HCT116 (cell line): ENCODE results near the gene SGIP1. TPM values are rescaled to one million over a fixed set of nuclear protein-coding genes. Genes with fewer than 3 reads are reported as not detected.

Source experiments
- ATAC-seq: fragments of 200-7000 bp; cut with Tn5 transposase; 2 replicates; pipeline ENCODE4 v1.9.1; 2020; ENCODE audit warnings: mild to moderate bottlenecking, moderate library complexity
- BruUV-seq: library from RNA; stranded (reverse); fragments of 400-500 nt; replicated peaks from 2 replicates; lab custom pipeline; 2021; lab: Mats Ljungman, UMichigan
- CTCF ChIA-PET: fragments of 300-600 bp; sonication (Branson Sonifier 250); formaldehyde crosslinking; loops from one replicate; lab custom pipeline; 2021; ENCODE audit warnings: antibody characterized with exemption; lab: Charles Lee
- POLR2A ChIA-PET: fragments of 300-600, 350-600 bp; sonication (Branson Sonifier 250); formaldehyde crosslinking; loops from one replicate; lab custom pipeline; 2021; ENCODE audit warnings: antibody characterized with exemption; lab: Charles Lee
- RAD21 ChIA-PET, 2 experiments: fragments of 300-600 bp; sonication (Branson Sonifier 250); formaldehyde crosslinking; loops; one replicate each; lab custom pipeline; 2023; ENCODE audit warnings: low total read pairs in 2 of 2; ENCODE audit not compliant: uncharacterized antibody in 2 of 2, unreplicated experiment in 2 of 2, low non-redundant PET in 1 of 2; lab: Charles Lee
- DNase-seq: peaks from one replicate; pipeline ENCODE4 v3.0.0-alpha.2; 2010; ENCODE audit warnings: low read depth, low spot score
- H2AFZ ChIP-seq: fragments of 200-600 bp; shearing (Covaris generic), sonication (generic); 2 replicates; pipeline ENCODE4 v1.6.1; 2017; ENCODE audit warnings: low read depth, mixed run types, mixed read lengths, antibody characterized with exemption, low read length; ENCODE audit not compliant: poor library complexity, severe bottlenecking
- H3K27ac ChIP-seq: 2 replicates; pipeline ENCODE4 v1.5.1; 2012; ENCODE audit warnings: low read depth, low read length
- H3K27me3 ChIP-seq: fragments of 200-600 bp; sonication (generic); 2 replicates; pipeline ENCODE4 v1.6.1; 2016; ENCODE audit warnings: mixed run types, low read length, mixed read lengths; ENCODE audit not compliant: insufficient read depth
- H3K36me3 ChIP-seq, 2 experiments: fragments of 200-500 bp in 1 of 2; fragments of 200-600 bp in 1 of 2; sonication (Bioruptor generic) in 1 of 2; sonication (generic) in 1 of 2; 2 replicates each; pipeline versions ENCODE4 v1.5.1 to v1.6.1; 2014 to 2016; ENCODE audit warnings: low read length in 2 of 2, inconsistent platforms in 1 of 2, mixed read lengths in 1 of 2, mixed run types in 1 of 2; ENCODE audit not compliant: insufficient read depth in 2 of 2, control insufficient read depth in 1 of 2
- H3K4me1 ChIP-seq, 2 experiments: fragments of 200-600 bp in 1 of 2; sonication (generic) in 1 of 2; 2 replicates each; pipeline versions ENCODE4 v1.5.1 to v1.6.1; 2012 to 2017; ENCODE audit warnings: low read length in 2 of 2, inconsistent platforms in 1 of 2, mild to moderate bottlenecking in 1 of 2, mixed read lengths in 1 of 2, mixed run types in 1 of 2, moderate library complexity in 1 of 2; ENCODE audit not compliant: insufficient read depth in 2 of 2, control insufficient read depth in 1 of 2
- H3K4me2 ChIP-seq: fragments of 200-600 bp; sonication (generic); 2 replicates; pipeline ENCODE4 v1.6.1; 2017; ENCODE audit warnings: mixed run types, low read length, mixed read lengths
- H3K4me3 ChIP-seq, 2 experiments: fragments of 200-600 bp in 1 of 2; sonication (generic) in 1 of 2; replicated peaks in 1 of 2; 2 replicates each; pipeline ENCODE4 v1.5.1; 2011 to 2016; ENCODE audit warnings: low read length in 2 of 2, control low read depth in 1 of 2, low read depth in 1 of 2, mild to moderate bottlenecking in 1 of 2, mixed read lengths in 1 of 2, mixed run types in 1 of 2
- H3K79me2 ChIP-seq: fragments of 200-600 bp; sonication (generic); 2 replicates; pipeline ENCODE4 v1.6.1; 2017; ENCODE audit warnings: mild to moderate bottlenecking, mixed run types, low read length, moderate library complexity, mixed read lengths; ENCODE audit not compliant: insufficient read depth
- H3K9ac ChIP-seq: fragments of 200-600 bp; sonication (generic); 2 replicates; pipeline ENCODE4 v1.6.1; 2016; ENCODE audit warnings: low read length, mixed read lengths
- H3K9me2 ChIP-seq: fragments of 200-600 bp; sonication (generic), shearing (Covaris generic); 2 replicates; pipeline ENCODE4 v1.6.1; 2017; ENCODE audit warnings: mixed run types, mild to moderate bottlenecking, moderate library complexity; ENCODE audit not compliant: insufficient read depth
- H3K9me3 ChIP-seq, 2 experiments: fragments of 200-500 bp in 1 of 2; fragments of 200-600 bp in 1 of 2; sonication (Bioruptor generic) in 1 of 2; sonication (generic) in 1 of 2; 2 replicates each; pipeline ENCODE4 v1.6.1; 2014 to 2017; ENCODE audit warnings: low read length in 2 of 2, mixed read lengths in 2 of 2, inconsistent platforms in 1 of 2, low read depth in 1 of 2, mild to moderate bottlenecking in 1 of 2, mixed run types in 1 of 2, moderate library complexity in 1 of 2; ENCODE audit not compliant: control insufficient read depth in 1 of 2, insufficient read depth in 1 of 2
- H4K20me1 ChIP-seq: fragments of 200-600 bp; sonication (generic), shearing (Covaris generic); 2 replicates; pipeline ENCODE4 v1.6.1; 2017; ENCODE audit warnings: mixed run types, mild to moderate bottlenecking, moderate library complexity; ENCODE audit not compliant: insufficient read depth
- CBX3 ChIP-seq: IDR thresholded peaks from 2 replicates; pipeline ENCODE4 v1.6.1; 2012; ENCODE audit warnings: low read depth
- CEBPB ChIP-seq: IDR thresholded peaks from 2 replicates; pipeline ENCODE4 v1.6.1; 2012; ENCODE audit warnings: low read depth
- EGR1 ChIP-seq: IDR thresholded peaks from 2 replicates; pipeline ENCODE4 v1.6.1; 2012; ENCODE audit warnings: low read depth
- ELF1 ChIP-seq: IDR thresholded peaks from 2 replicates; pipeline ENCODE4 v1.6.1; 2012; ENCODE audit warnings: low read depth, borderline replicate concordance
- EZH2phosphoT487 ChIP-seq: fragments of 200-600 bp; IDR thresholded peaks from 2 replicates; pipeline ENCODE4 v1.6.1; 2018; ENCODE audit warnings: antibody characterized with exemption, borderline replicate concordance
- FOSL1 ChIP-seq: IDR thresholded peaks from 2 replicates; pipeline ENCODE4 v1.6.1; 2012; ENCODE audit warnings: low read depth
- JUND ChIP-seq: IDR thresholded peaks from 2 replicates; pipeline ENCODE4 v1.6.1; 2012
- POLR2A ChIP-seq: IDR thresholded peaks from 2 replicates; pipeline ENCODE4 v1.7.0; 2011; ENCODE audit warnings: borderline replicate concordance; ENCODE audit not compliant: insufficient read depth, insufficient read length; ENCODE audit errors: extremely low read depth
- POLR2AphosphoS5 ChIP-seq: IDR thresholded peaks from 2 replicates; pipeline ENCODE4 v1.6.1; 2011; ENCODE audit warnings: mild to moderate bottlenecking, low read depth, low read length, moderate library complexity
- RAD21 ChIP-seq: IDR thresholded peaks from 2 replicates; pipeline ENCODE4 v1.6.1; 2012; ENCODE audit warnings: low read depth, mild to moderate bottlenecking
- SRF ChIP-seq: IDR thresholded peaks from 2 replicates; pipeline ENCODE4 v1.6.1; 2012; ENCODE audit warnings: low read depth
- TCF7L2 ChIP-seq: IDR thresholded peaks from 2 replicates; pipeline ENCODE4 v1.7.0; 2011; ENCODE audit warnings: borderline replicate concordance, inconsistent platforms; ENCODE audit not compliant: insufficient read depth, insufficient read length; ENCODE audit errors: extremely low read depth
- YY1 ChIP-seq: IDR thresholded peaks from 2 replicates; pipeline ENCODE4 v1.6.1; 2011; ENCODE audit warnings: low read length, low read depth, moderate library complexity, mild to moderate bottlenecking; ENCODE audit not compliant: insufficient replicate concordance; ENCODE audit errors: extremely low read depth
- ZFX ChIP-seq: fragments of 450-650 bp; IDR thresholded peaks from 2 replicates; pipeline ENCODE4 v1.6.1; 2017
- ZNF274 ChIP-seq: fragments of 200-500 bp; sonication (Bioruptor generic); IDR thresholded peaks from 2 replicates; pipeline ENCODE4 v1.6.1; 2014; ENCODE audit warnings: mild to moderate bottlenecking, low read depth, low read length, inconsistent platforms
- intact Hi-C: fragments of 100-400 bp; cut with micrococcal nuclease; formaldehyde crosslinking; loops from 2 replicates; pipeline ENCODE4 v1.10.0; 2022
- total RNA-seq: library from RNA; stranded (reverse); gene quantifications from one replicate; pipeline ENCODE4 v1.2.1, GENCODE V29; 2021; ENCODE audit not compliant: unreplicated experiment
- TF ChIP-seq, protein P1 (sequence below): IDR thresholded peaks from 2 replicates; pipeline ENCODE4 v1.6.1; 2012; ENCODE audit warnings: low read depth
- TF ChIP-seq, protein P2 (sequence below): IDR thresholded peaks from 2 replicates; pipeline ENCODE4 v1.6.1; 2011; ENCODE audit warnings: mild to moderate bottlenecking, low read length, moderate library complexity; ENCODE audit not compliant: insufficient replicate concordance; ENCODE audit errors: extremely low read depth
- TF ChIP-seq, protein P3 (sequence below): IDR thresholded peaks from 2 replicates; pipeline ENCODE4 v1.6.1; 2012
- TF ChIP-seq, protein P4 (sequence below), 3 experiments: fragments of 200-600 bp in 1 of 3; sonication (generic) in 1 of 3; IDR thresholded peaks in 2 of 3; conservative IDR thresholded peaks in 1 of 3; 2 replicates each; pipeline ENCODE4 v1.5.1; 2012 to 2017; ENCODE audit warnings: low read depth in 2 of 3, low read length in 2 of 3, antibody characterized with exemption in 1 of 3, borderline replicate concordance in 1 of 3, control low read depth in 1 of 3, mild to moderate bottlenecking in 1 of 3, mixed read lengths in 1 of 3, mixed run types in 1 of 3, moderate library complexity in 1 of 3; ENCODE audit not compliant: insufficient read depth in 1 of 3
- TF ChIP-seq, protein P5 (sequence below): IDR thresholded peaks from 2 replicates; pipeline ENCODE4 v1.6.1; 2012

SGIP1 gene
- total RNA-seq, 1 experiment from 2014 or later, result 0.15 TPM

DNA sequence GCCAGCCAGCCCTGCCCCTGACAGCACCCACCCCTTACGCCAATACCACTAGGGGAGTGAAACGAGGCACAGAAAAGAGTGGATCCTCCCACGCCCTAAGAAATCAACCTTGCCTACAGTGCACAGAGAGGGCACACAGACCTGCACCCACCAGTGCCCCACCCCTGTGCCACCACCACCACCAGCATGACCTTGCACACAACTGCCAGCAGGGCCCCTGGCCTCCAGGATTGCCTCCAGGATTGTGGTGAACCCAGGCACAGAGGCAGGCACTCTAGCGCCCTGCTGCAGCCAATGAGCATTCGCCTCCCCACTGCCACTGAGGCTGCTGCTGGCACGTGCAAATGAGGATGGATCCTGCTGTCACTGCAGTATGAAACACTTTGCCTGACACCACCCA lies 23.5 kb upstream of the SGIP1 start:
- TF ChIP-seq RAD21, result no peak
- TF ChIP-seq ELF1, result no peak
- TF ChIP-seq SRF, result no peak
- TF ChIP-seq TCF7L2, result no peak
- TF ChIP-seq ZNF274, result no peak
- TF ChIP-seq, protein P1, sequence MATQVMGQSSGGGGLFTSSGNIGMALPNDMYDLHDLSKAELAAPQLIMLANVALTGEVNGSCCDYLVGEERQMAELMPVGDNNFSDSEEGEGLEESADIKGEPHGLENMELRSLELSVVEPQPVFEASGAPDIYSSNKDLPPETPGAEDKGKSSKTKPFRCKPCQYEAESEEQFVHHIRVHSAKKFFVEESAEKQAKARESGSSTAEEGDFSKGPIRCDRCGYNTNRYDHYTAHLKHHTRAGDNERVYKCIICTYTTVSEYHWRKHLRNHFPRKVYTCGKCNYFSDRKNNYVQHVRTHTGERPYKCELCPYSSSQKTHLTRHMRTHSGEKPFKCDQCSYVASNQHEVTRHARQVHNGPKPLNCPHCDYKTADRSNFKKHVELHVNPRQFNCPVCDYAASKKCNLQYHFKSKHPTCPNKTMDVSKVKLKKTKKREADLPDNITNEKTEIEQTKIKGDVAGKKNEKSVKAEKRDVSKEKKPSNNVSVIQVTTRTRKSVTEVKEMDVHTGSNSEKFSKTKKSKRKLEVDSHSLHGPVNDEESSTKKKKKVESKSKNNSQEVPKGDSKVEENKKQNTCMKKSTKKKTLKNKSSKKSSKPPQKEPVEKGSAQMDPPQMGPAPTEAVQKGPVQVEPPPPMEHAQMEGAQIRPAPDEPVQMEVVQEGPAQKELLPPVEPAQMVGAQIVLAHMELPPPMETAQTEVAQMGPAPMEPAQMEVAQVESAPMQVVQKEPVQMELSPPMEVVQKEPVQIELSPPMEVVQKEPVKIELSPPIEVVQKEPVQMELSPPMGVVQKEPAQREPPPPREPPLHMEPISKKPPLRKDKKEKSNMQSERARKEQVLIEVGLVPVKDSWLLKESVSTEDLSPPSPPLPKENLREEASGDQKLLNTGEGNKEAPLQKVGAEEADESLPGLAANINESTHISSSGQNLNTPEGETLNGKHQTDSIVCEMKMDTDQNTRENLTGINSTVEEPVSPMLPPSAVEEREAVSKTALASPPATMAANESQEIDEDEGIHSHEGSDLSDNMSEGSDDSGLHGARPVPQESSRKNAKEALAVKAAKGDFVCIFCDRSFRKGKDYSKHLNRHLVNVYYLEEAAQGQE, result no peak
- no peak for TF ChIP-seq YY1
- no peak for TF ChIP-seq POLR2A
- TF ChIP-seq ZFX, result no peak
- no peak for TF ChIP-seq EZH2phosphoT487
- TF ChIP-seq, protein P2, sequence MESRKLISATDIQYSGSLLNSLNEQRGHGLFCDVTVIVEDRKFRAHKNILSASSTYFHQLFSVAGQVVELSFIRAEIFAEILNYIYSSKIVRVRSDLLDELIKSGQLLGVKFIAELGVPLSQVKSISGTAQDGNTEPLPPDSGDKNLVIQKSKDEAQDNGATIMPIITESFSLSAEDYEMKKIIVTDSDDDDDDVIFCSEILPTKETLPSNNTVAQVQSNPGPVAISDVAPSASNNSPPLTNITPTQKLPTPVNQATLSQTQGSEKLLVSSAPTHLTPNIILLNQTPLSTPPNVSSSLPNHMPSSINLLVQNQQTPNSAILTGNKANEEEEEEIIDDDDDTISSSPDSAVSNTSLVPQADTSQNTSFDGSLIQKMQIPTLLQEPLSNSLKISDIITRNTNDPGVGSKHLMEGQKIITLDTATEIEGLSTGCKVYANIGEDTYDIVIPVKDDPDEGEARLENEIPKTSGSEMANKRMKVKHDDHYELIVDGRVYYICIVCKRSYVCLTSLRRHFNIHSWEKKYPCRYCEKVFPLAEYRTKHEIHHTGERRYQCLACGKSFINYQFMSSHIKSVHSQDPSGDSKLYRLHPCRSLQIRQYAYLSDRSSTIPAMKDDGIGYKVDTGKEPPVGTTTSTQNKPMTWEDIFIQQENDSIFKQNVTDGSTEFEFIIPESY, result no peak
- TF ChIP-seq FOSL1, result no peak
- TF ChIP-seq POLR2AphosphoS5, result no peak
- TF ChIP-seq, protein P3, sequence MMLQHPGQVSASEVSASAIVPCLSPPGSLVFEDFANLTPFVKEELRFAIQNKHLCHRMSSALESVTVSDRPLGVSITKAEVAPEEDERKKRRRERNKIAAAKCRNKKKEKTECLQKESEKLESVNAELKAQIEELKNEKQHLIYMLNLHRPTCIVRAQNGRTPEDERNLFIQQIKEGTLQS, result no peak
- TF ChIP-seq JUND, result no peak
- TF ChIP-seq CEBPB, result no peak
- no peak for TF ChIP-seq CBX3
- TF ChIP-seq, protein P4, sequence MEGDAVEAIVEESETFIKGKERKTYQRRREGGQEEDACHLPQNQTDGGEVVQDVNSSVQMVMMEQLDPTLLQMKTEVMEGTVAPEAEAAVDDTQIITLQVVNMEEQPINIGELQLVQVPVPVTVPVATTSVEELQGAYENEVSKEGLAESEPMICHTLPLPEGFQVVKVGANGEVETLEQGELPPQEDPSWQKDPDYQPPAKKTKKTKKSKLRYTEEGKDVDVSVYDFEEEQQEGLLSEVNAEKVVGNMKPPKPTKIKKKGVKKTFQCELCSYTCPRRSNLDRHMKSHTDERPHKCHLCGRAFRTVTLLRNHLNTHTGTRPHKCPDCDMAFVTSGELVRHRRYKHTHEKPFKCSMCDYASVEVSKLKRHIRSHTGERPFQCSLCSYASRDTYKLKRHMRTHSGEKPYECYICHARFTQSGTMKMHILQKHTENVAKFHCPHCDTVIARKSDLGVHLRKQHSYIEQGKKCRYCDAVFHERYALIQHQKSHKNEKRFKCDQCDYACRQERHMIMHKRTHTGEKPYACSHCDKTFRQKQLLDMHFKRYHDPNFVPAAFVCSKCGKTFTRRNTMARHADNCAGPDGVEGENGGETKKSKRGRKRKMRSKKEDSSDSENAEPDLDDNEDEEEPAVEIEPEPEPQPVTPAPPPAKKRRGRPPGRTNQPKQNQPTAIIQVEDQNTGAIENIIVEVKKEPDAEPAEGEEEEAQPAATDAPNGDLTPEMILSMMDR (IDR thresholded peaks at IDR 0.05 in 2 of 3, conservative IDR thresholded peaks at IDR 0.05 in 1 of 3; ENCODE audit: borderline replicate concordance in 1 of 3, insufficient read depth in 1 of 3, low read depth in 2 of 3, low read length in 2 of 3), result no peak
- TF ChIP-seq EGR1, result no peak
- TF ChIP-seq, protein P5, sequence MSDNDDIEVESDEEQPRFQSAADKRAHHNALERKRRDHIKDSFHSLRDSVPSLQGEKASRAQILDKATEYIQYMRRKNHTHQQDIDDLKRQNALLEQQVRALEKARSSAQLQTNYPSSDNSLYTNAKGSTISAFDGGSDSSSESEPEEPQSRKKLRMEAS, result no peak
- no TSS peak for BruUV-seq
- Histone ChIP-seq H3K9me2 (no peaks in the 10 kb centered on the region), H3K27ac (no peak overlapping the region), H4K20me1 (no peaks in the 10 kb centered on the region), H3K36me3 (no peaks in the 10 kb centered on the region), H3K27me3 (no peaks in the 10 kb centered on the region), H3K4me3 (no peak overlapping the region), H3K9ac (no peak overlapping the region), H3K79me2 (no peaks in the 10 kb centered on the region), H3K4me2 (no peak overlapping the region), H2AFZ (no peak overlapping the region), H3K4me1 (no peaks in the 10 kb centered on the region), H3K9me3 (no peaks in the 10 kb centered on the region)
- DNase-seq, result no peak
- intact Hi-C loops, result no loop called here
- ChIA-PET RAD21 (no interaction called here), POLR2A (no interaction called here), CTCF (no interaction called here)
- no peak for ATAC-seq
